IMR-90 (cell line): ENCODE measurements around the gene DHX9. TPM values are rescaled to one million over a fixed set of nuclear protein-coding genes. Genes with fewer than 3 reads are reported as not detected.

Experiments used
- ATAC-seq: fragments of 200-7000 bp; cut with Tn5 transposase; 2 replicates; pipeline ENCODE4 v1.9.1; 2020; ENCODE audit warnings: low read depth, mild to moderate bottlenecking, moderate library complexity
- BruUV-seq: library from RNA; stranded (reverse); fragments of 400-500 nt; replicated peaks from 2 replicates; lab custom pipeline; 2021; lab: Mats Ljungman, UMichigan
- CTCF ChIA-PET: fragments of 300-600 bp; formaldehyde crosslinking; extraction: SDS; loops from one replicate; lab custom pipeline; 2021; ENCODE audit warnings: antibody characterized with exemption; lab: Yijun Ruan, JAX
- POLR2A ChIA-PET: fragments of 300-600 bp; sonication (Branson Sonifier 250); formaldehyde crosslinking; loops from one replicate; lab custom pipeline; 2022; ENCODE audit warnings: antibody characterized with exemption; ENCODE audit not compliant: unreplicated experiment; lab: Charles Lee
- DNase-seq: peaks from one replicate; pipeline ENCODE4 v3.0.0; 2013
- H2AFZ ChIP-seq: replicated peaks from 2 replicates; pipeline ENCODE3; 2013; ENCODE audit warnings: low read length, mild to moderate bottlenecking; ENCODE audit not compliant: poor library complexity
- H2AK5ac ChIP-seq: 2 replicates; pipeline ENCODE4 v1.6.1; 2013; ENCODE audit warnings: low read depth, low read length, inconsistent platforms
- H2AK9ac ChIP-seq: replicated peaks from 2 replicates; pipeline ENCODE3; 2013; ENCODE audit warnings: mild to moderate bottlenecking, low read depth, low read length, moderate library complexity; ENCODE audit not compliant: poor library complexity
- H2BK120ac ChIP-seq: 2 replicates; pipeline ENCODE4 v1.6.1; 2013; ENCODE audit warnings: low read depth, low read length, inconsistent platforms
- H2BK15ac ChIP-seq: 3 replicates; pipeline ENCODE4 v1.6.1; 2013; ENCODE audit warnings: low read depth, low read length, inconsistent platforms
- H2BK20ac ChIP-seq: 2 replicates; pipeline ENCODE4 v1.6.1; 2013; ENCODE audit warnings: low read depth, mild to moderate bottlenecking, inconsistent platforms, low read length, moderate library complexity
- H2BK5ac ChIP-seq: 2 replicates; pipeline ENCODE4 v1.6.1; 2013; ENCODE audit warnings: mild to moderate bottlenecking, low read depth, low read length, inconsistent platforms; ENCODE audit not compliant: poor library complexity, severe bottlenecking
- H3K14ac ChIP-seq: replicated peaks from 2 replicates; pipeline ENCODE4 v1.6.1; 2013; ENCODE audit warnings: low read depth, low read length, inconsistent platforms
- H3K18ac ChIP-seq: 2 replicates; pipeline ENCODE4 v1.6.1; 2013; ENCODE audit warnings: low read depth, low read length, control low read depth
- H3K23ac ChIP-seq: 2 replicates; pipeline ENCODE4 v1.6.1; 2013; ENCODE audit warnings: low read depth, low read length, inconsistent platforms
- H3K27ac ChIP-seq: 2 replicates; pipeline ENCODE4 v1.5.1; 2013; ENCODE audit warnings: mild to moderate bottlenecking, control low read depth, low read length; ENCODE audit not compliant: insufficient read depth
- H3K27me3 ChIP-seq: 2 replicates; pipeline ENCODE4 v1.6.1; 2013; ENCODE audit warnings: low read length; ENCODE audit not compliant: control insufficient read depth, insufficient read depth
- H3K36me3 ChIP-seq: 2 replicates; pipeline ENCODE4 v1.6.1; 2013; ENCODE audit warnings: low read length, mixed read lengths; ENCODE audit not compliant: control insufficient read depth, insufficient read depth
- H3K4ac ChIP-seq: 2 replicates; pipeline ENCODE4 v1.6.1; 2013; ENCODE audit warnings: low read depth, low read length, inconsistent platforms
- H3K4me1 ChIP-seq: 2 replicates; pipeline ENCODE4 v1.6.1; 2013; ENCODE audit warnings: low read length, mixed read lengths; ENCODE audit not compliant: control insufficient read depth, insufficient read depth
- H3K4me2 ChIP-seq: 2 replicates; pipeline ENCODE4 v1.6.1; 2013; ENCODE audit warnings: low read depth, mild to moderate bottlenecking, control low read depth, low read length, moderate library complexity
- H3K4me3 ChIP-seq: 2 replicates; pipeline ENCODE4 v1.5.1; 2013; ENCODE audit warnings: low read depth, mild to moderate bottlenecking, control low read depth, low read length, moderate library complexity; ENCODE audit not compliant: insufficient read depth
- H3K56ac ChIP-seq: 2 replicates; pipeline ENCODE4 v1.6.1; 2013; ENCODE audit warnings: low read length, inconsistent platforms; ENCODE audit not compliant: insufficient read depth; ENCODE audit errors: extremely low read depth
- H3K79me1 ChIP-seq, 2 experiments: 2 replicates each; pipeline ENCODE4 v1.6.1; 2013; ENCODE audit warnings: low read length in 2 of 2, inconsistent platforms in 1 of 2, low read depth in 1 of 2
- H3K9ac ChIP-seq: 2 replicates; pipeline ENCODE4 v1.6.1; 2013; ENCODE audit warnings: low read depth, low read length, control low read depth
- H3K9me1 ChIP-seq: 2 replicates; pipeline ENCODE4 v1.6.1; 2013; ENCODE audit warnings: low read length, inconsistent platforms; ENCODE audit not compliant: insufficient read depth
- H3K9me3 ChIP-seq: 2 replicates; pipeline ENCODE4 v1.6.1; 2013; ENCODE audit warnings: low read length; ENCODE audit not compliant: control insufficient read depth, insufficient read depth
- H4K20me1 ChIP-seq: 2 replicates; pipeline ENCODE4 v1.6.1; 2013; ENCODE audit warnings: low read length, inconsistent platforms; ENCODE audit not compliant: insufficient read depth
- H4K5ac ChIP-seq: 2 replicates; pipeline ENCODE4 v1.6.1; 2013; ENCODE audit warnings: mild to moderate bottlenecking, low read depth, low read length, control low read depth
- H4K8ac ChIP-seq, 2 experiments: 2 replicates each; pipeline ENCODE4 v1.6.1; 2013; ENCODE audit warnings: low read depth in 2 of 2, low read length in 2 of 2, control low read depth in 1 of 2, inconsistent platforms in 1 of 2
- H4K91ac ChIP-seq: 2 replicates; pipeline ENCODE4 v1.6.1; 2013; ENCODE audit warnings: low read depth, low read length, inconsistent platforms; ENCODE audit not compliant: insufficient read depth
- BHLHE40 ChIP-seq: fragments of 150-350 bp; IDR thresholded peaks from 2 replicates; pipeline ENCODE4 v1.6.1; 2016; ENCODE audit warnings: mild to moderate bottlenecking, low read depth, low read length
- CEBPB ChIP-seq: IDR thresholded peaks from 2 replicates; pipeline ENCODE4 v1.6.1; 2012; ENCODE audit warnings: low read depth, low read length, improper control_type of control experiment
- CHD1 ChIP-seq: IDR thresholded peaks from 2 replicates; pipeline ENCODE4 v1.6.1; 2012; ENCODE audit warnings: low read depth, low read length, improper control_type of control experiment
- CTCF ChIP-seq: conservative IDR thresholded peaks from 2 replicates; pipeline ENCODE4 v1.5.1; 2012; ENCODE audit warnings: mild to moderate bottlenecking, low read depth, low read length, improper control_type of control experiment
- FOS ChIP-seq: fragments of 150-350 bp; IDR thresholded peaks from 2 replicates; pipeline ENCODE4 v1.6.1; 2016; ENCODE audit warnings: low read depth, low read length
- MAFK ChIP-seq: IDR thresholded peaks from 2 replicates; pipeline ENCODE4 v1.6.1; 2012; ENCODE audit warnings: low read depth, low read length, improper control_type of control experiment
- NFE2L2 ChIP-seq: fragments of 150-350 bp; IDR thresholded peaks from 2 replicates; pipeline ENCODE4 v1.6.1; 2016; ENCODE audit warnings: low read depth, mild to moderate bottlenecking, low read length
- POLR2A ChIP-seq: IDR thresholded peaks from 2 replicates; pipeline ENCODE4 v1.6.1; 2012; ENCODE audit warnings: mild to moderate bottlenecking, low read depth, low read length
- RAD21 ChIP-seq: IDR thresholded peaks from 2 replicates; pipeline ENCODE4 v1.6.1; 2012; ENCODE audit warnings: low read length, improper control_type of control experiment
- RCOR1 ChIP-seq: IDR thresholded peaks from 2 replicates; pipeline ENCODE4 v1.6.1; 2012; ENCODE audit warnings: mild to moderate bottlenecking, low read length, improper control_type of control experiment; ENCODE audit not compliant: insufficient replicate concordance
- USF2 ChIP-seq: fragments of 150-350 bp; IDR thresholded peaks from 2 replicates; pipeline ENCODE4 v1.6.1; 2017; ENCODE audit warnings: mild to moderate bottlenecking, antibody characterized with exemption, low read length, low read depth
- WGBS, 2 experiments: methylation state at CpG; one replicate each; pipeline versions ENCODE4 v1.1.5 to v1.1.7; 2013; ENCODE audit warnings: missing lambda C conversion rate in 2 of 2; ENCODE audit not compliant: insufficient read length in 1 of 2; ENCODE audit errors: extremely low coverage in 2 of 2; 5-methylcytosine and 5-hydroxymethylcytosine counted together
- dilution Hi-C: fragments of 300-500 bp; cut with HindIII; formaldehyde crosslinking; loops from one replicate; pipeline ENCODE4 v1.14.3; 2018; ENCODE audit warnings: low sequenced_read_pairs; ENCODE audit not compliant: unreplicated experiment
- in situ Hi-C: fragments of 300-500 bp; cut with MboI; formaldehyde crosslinking; loops from 3 replicates; pipeline ENCODE4 v1.14.3; 2019; ENCODE audit warnings: low sequenced_read_pairs, inconsistent platforms, mixed read lengths
- intact Hi-C: fragments of 100-400 bp; cut with micrococcal nuclease; formaldehyde crosslinking; loops from 2 replicates; pipeline ENCODE4 v1.10.0; 2022
- polyA plus RNA-seq, 3 experiments: library from polyadenylated mRNA; depleted of rRNA; stranded (reverse); fragments of >200 nt; gene quantifications; 2 replicates each; pipeline ENCODE4 v1.2.3, GENCODE V29; 2012; ENCODE audit warnings: low replicate concordance in 1 of 3
- total RNA-seq: library from RNA; depleted of rRNA; stranded (reverse); fragments of >200 nt; gene quantifications from 2 replicates; pipeline ENCODE4 v1.2.3, GENCODE V29; 2012

The DHX9 gene
- total and polyA plus RNA-seq, 2 of the 4 experiments (the other 2 are of a cell fraction), result 119 to 211 TPM

- no TSS peak for BruUV-seq
- dilution Hi-C loops, result no loop called here
Measured at GRCh38 chr1:182897696-182898095, 58.5 kb downstream of the DHX9 start.

More at GRCh38 chr1:182897696-182898095, 58.5 kb downstream of the DHX9 start:
- no peak overlapping the region for H2BK120ac ChIP-seq
- H2BK5ac ChIP-seq, result no peak overlapping the region
- no peak overlapping the region for H3K27ac ChIP-seq
- no peak overlapping the region for H2BK20ac ChIP-seq
- no peak overlapping the region for H3K4me3 ChIP-seq
- H3K79me1 ChIP-seq, result no peaks in the 10 kb centered on the region
- H3K4ac ChIP-seq, result no peak overlapping the region
- intact Hi-C loops (no loop called here), in situ Hi-C loops (loop anchor here (25.0 kb wide), 1 partner anchor 1815 kb away; no protein-coding TSS in a partner anchor)
- H2BK15ac ChIP-seq, result no peak overlapping the region
- no peaks in the 10 kb centered on the region for H3K4me1 ChIP-seq
- ATAC-seq, result no peak
- no peak overlapping the region for H4K5ac ChIP-seq
- H3K56ac ChIP-seq, result no peak overlapping the region
- DNase-seq, result no peak
- no CpG with 5 or more reads among the region's 2 CpGs for WGBS, 2 experiments
- ChIA-PET POLR2A (no interaction called here), CTCF (no interaction called here)
- no peak overlapping the region for H3K14ac ChIP-seq
- no peak overlapping the region for H3K23ac ChIP-seq
- no peak overlapping the region for H4K8ac ChIP-seq
- H2AK9ac ChIP-seq, result no peak overlapping the region
- H3K27me3 ChIP-seq, result no peaks in the 10 kb centered on the region
- H3K36me3 ChIP-seq, result no peaks in the 10 kb centered on the region
- no peak overlapping the region for H3K18ac ChIP-seq
- H3K9ac ChIP-seq, result no peak overlapping the region
- TF ChIP-seq CHD1 (no peak), MAFK (no peak), NFE2L2 (no peak), CEBPB (no peak), USF2 (no peak), POLR2A (no peak), RAD21 (no peak), BHLHE40 (no peak), CTCF (no peak), FOS (no peak), RCOR1 (no peak)
- no peak overlapping the region for H4K91ac ChIP-seq
- H3K4me2 ChIP-seq, result no peak overlapping the region
- H2AK5ac ChIP-seq, result no peak overlapping the region
- no peaks in the 10 kb centered on the region for H4K20me1 ChIP-seq
- no peaks in the 10 kb centered on the region for H3K9me1 ChIP-seq
- no peak overlapping the region for H2AFZ ChIP-seq
- H3K9me3 ChIP-seq, result no peaks in the 10 kb centered on the region
